ENCODE measurements around the gene DIP2C. TPM values are rescaled to one million over a fixed set of nuclear protein-coding genes. Genes with fewer than 3 reads are reported as not detected.

DIP2C gene
- total RNA-seq, 1 donor from 2014 or later = 10.1 TPM

- Mint-ChIP-seq H3K9me3 (no peaks in the 10 kb centered on the region), H3K4me3 (no peak overlapping the region), H3K27me3 (ENCODE audit: insufficient read depth, low read depth) (peaks cover 2% of the 10 kb centered on the region), H3K36me3 (peaks cover 30% of the 10 kb centered on the region), H3K27ac (no peak overlapping the region), H3K4me1 (peaks cover 4% of the 10 kb centered on the region)
- Histone ChIP-seq H3K9ac (no peak overlapping the region), H3K4me2 (no peak overlapping the region), H3K4me3 (no peak overlapping the region), H4K20me1 (ENCODE audit: low read depth) (peaks cover 7% of the 10 kb centered on the region), H3K79me2 (ENCODE audit: low read depth) (no peaks in the 10 kb centered on the region), H3K36me3 (no peaks in the 10 kb centered on the region), H3K27ac (no peak overlapping the region), H3F3A (ENCODE audit: low read depth) (no peaks in the 10 kb centered on the region), H2AFZ (replicated peaks) (no peak overlapping the region), H3K27me3 (no peaks in the 10 kb centered on the region), H3K4me1 (peaks cover 1% of the 10 kb centered on the region), H3K9me3 (ENCODE audit: low read depth) (no peaks in the 10 kb centered on the region)
- no peak for TF ChIP-seq EZH2phosphoT487 (IDR thresholded peaks at IDR 0.05)
- no peak for DNase-seq (ENCODE audit: low spot score)
Observed at GRCh38 chr10:288316-289200, 400.9 kb downstream of the DIP2C start.

DNA sequence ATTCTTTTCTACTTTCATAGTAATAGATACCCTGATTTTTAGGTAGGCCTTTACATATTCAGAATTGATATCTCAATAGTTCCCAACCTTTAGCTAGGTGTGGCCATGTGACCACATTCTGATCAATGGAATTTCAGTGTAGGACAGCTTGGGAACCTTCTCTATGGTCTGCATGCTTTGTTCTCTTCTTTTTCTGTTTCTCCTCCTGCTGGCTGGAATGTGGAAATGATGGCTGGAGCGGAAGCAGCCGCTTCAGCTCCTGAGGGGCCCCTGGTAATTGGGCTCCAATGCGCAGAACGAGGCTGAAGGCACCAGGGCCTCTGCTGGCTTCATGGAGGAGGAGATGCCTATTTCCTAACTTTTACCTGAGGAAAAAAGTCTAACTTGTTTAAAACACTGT is 401.7 kb downstream of the DIP2C start:
- no peak overlapping the region for H3K4me2 ChIP-seq
- Mint-ChIP-seq H3K9me3 (no peaks in the 10 kb centered on the region), H3K4me1 (peaks cover 2% of the 10 kb centered on the region), H3K27me3 (ENCODE audit: insufficient read depth, low read depth) (peaks cover 2% of the 10 kb centered on the region), H3K36me3 (peaks cover 35% of the 10 kb centered on the region), H3K4me3 (no peak overlapping the region), H3K27ac (no peak overlapping the region)
- H2AFZ ChIP-seq (replicated peaks) = no peak overlapping the region
- peaks cover 5% of the 10 kb centered on the region for H4K20me1 ChIP-seq (ENCODE audit: low read depth)
- no peaks in the 10 kb centered on the region for H3K4me1 ChIP-seq
- H3K9me3 ChIP-seq (ENCODE audit: low read depth) = no peaks in the 10 kb centered on the region
- H3K27me3 ChIP-seq = no peaks in the 10 kb centered on the region
- peak; percentile 28 for DNase-seq (ENCODE audit: low spot score)
- TF ChIP-seq, protein P1, sequence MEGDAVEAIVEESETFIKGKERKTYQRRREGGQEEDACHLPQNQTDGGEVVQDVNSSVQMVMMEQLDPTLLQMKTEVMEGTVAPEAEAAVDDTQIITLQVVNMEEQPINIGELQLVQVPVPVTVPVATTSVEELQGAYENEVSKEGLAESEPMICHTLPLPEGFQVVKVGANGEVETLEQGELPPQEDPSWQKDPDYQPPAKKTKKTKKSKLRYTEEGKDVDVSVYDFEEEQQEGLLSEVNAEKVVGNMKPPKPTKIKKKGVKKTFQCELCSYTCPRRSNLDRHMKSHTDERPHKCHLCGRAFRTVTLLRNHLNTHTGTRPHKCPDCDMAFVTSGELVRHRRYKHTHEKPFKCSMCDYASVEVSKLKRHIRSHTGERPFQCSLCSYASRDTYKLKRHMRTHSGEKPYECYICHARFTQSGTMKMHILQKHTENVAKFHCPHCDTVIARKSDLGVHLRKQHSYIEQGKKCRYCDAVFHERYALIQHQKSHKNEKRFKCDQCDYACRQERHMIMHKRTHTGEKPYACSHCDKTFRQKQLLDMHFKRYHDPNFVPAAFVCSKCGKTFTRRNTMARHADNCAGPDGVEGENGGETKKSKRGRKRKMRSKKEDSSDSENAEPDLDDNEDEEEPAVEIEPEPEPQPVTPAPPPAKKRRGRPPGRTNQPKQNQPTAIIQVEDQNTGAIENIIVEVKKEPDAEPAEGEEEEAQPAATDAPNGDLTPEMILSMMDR (IDR thresholded peaks at IDR 0.05) = peak; percentile 33
- TF ChIP-seq EZH2phosphoT487 (IDR thresholded peaks at IDR 0.05) = no peak
- TF ChIP-seq EZH2 (IDR thresholded peaks at IDR 0.05) = no peak
- no peaks in the 10 kb centered on the region for H3F3A ChIP-seq (ENCODE audit: low read depth)
- H3K4me3 ChIP-seq = no peak overlapping the region
- H3K36me3 ChIP-seq = no peaks in the 10 kb centered on the region
- no peak overlapping the region for H3K27ac ChIP-seq
- H3K9ac ChIP-seq = no peak overlapping the region
- H3K79me2 ChIP-seq (ENCODE audit: low read depth) = no peaks in the 10 kb centered on the region

GRCh38 chr10:287026-287709 is 402.3 kb downstream of the DIP2C start:
- Histone ChIP-seq H3K4me2 (no peak overlapping the region), H3K4me1 (no peaks in the 10 kb centered on the region), H3K79me2 (ENCODE audit: low read depth) (no peaks in the 10 kb centered on the region), H4K20me1 (ENCODE audit: low read depth) (peaks cover 5% of the 10 kb centered on the region), H3K9ac (no peak overlapping the region), H3K36me3 (no peaks in the 10 kb centered on the region), H3K27ac (no peak overlapping the region), H3K9me3 (ENCODE audit: low read depth) (no peaks in the 10 kb centered on the region), H2AFZ (replicated peaks) (no peak overlapping the region), H3F3A (ENCODE audit: low read depth) (no peaks in the 10 kb centered on the region), H3K27me3 (no peaks in the 10 kb centered on the region), H3K4me3 (no peak overlapping the region)
- Mint-ChIP-seq H3K4me3 (no peak overlapping the region), H3K36me3 (peaks cover 35% of the 10 kb centered on the region), H3K9me3 (no peaks in the 10 kb centered on the region), H3K4me1 (no peaks in the 10 kb centered on the region), H3K27ac (no peak overlapping the region), H3K27me3 (ENCODE audit: insufficient read depth, low read depth) (peaks cover 2% of the 10 kb centered on the region)
- no peak for TF ChIP-seq EZH2phosphoT487 (IDR thresholded peaks at IDR 0.05)
- no peak for TF ChIP-seq EZH2 (IDR thresholded peaks at IDR 0.05)
- TF ChIP-seq, protein P1 (IDR thresholded peaks at IDR 0.05) = no peak
- DNase-seq (ENCODE audit: low spot score) = no peak

Measured in neural progenitor cell (in vitro differentiated cells).